Pancreas (tissue), 10 donors: ENCODE data around the gene NISCH. TPM values are rescaled to one million over a fixed set of nuclear protein-coding genes. Genes with fewer than 3 reads are reported as not detected.

Experiments used
- ATAC-seq, 4 donors: fragments of 200-7000 bp; cut with Tn5 transposase; one replicate each; pipeline versions ENCODE4 v1.8.0 to v1.9.1; 2020; ENCODE audit warnings: mild to moderate bottlenecking in 4 of 4, moderate library complexity in 4 of 4
- DNase-seq, 6 donors: peaks; one replicate each; pipeline ENCODE4 v3.0.0-alpha.2; 2020
- FAIRE-seq: peaks from 2 replicates; lab custom pipeline; 2012; peaks lifted over from hg19 to GRCh38; lab: Jason Lieb, UNC
- H3K27ac ChIP-seq, 4 donors: fragments of 200-600 bp; sonication (generic); 1 replicate in 3 of 4; 2 replicates in 1 of 4; pipeline versions ENCODE4 v1.5.0 to v1.8.0; 2020
- H3K27me3 ChIP-seq, 4 donors: fragments of 200-600 bp; one replicate each; pipeline ENCODE4 v1.8.0; 2021
- H3K36me3 ChIP-seq, 3 donors: fragments of 200-600 bp; sonication (generic) in 1 of 3; one replicate each; pipeline versions ENCODE4 v1.5.0 to v1.8.0; 2020 to 2021
- H3K4me1 ChIP-seq, 3 donors: fragments of 200-600 bp; one replicate each; pipeline ENCODE4 v1.8.0; 2021
- H3K4me3 ChIP-seq, 4 donors: fragments of 200-600 bp; sonication (generic) in 2 of 4; one replicate each; pipeline versions ENCODE4 v1.5.0 to v1.8.0; 2020 to 2021
- H3K9me3 ChIP-seq, 4 donors: fragments of 200-600 bp; one replicate each; pipeline ENCODE4 v1.8.0; 2021
- CTCF ChIP-seq, 4 donors: fragments of 200-600 bp; sonication (generic) in 3 of 4; IDR thresholded peaks; one replicate each; pipeline versions ENCODE4 v1.5.0 to v1.8.0; 2021; ENCODE audit warnings: antibody characterized with exemption in 4 of 4
- whole genome bisulfite sequencing, 2 donors: extraction: QIAGEN DNeasy Blood & Tissue Kit; methylation state at CpG; one replicate each; pipeline ENCODE4 v1.1.7; 2013; 5-methylcytosine and 5-hydroxymethylcytosine counted together
- intact Hi-C, 3 donors: fragments of 100-400 bp; cut with DNase I; formaldehyde crosslinking; loops; one replicate each; pipeline versions ENCODE4 v1.11.1 to v1.14.2; 2022
- polyA plus RNA-seq, 2 donors: library from polyadenylated mRNA; stranded (reverse); fragments of 200-250 nt; gene quantifications; one replicate each; pipeline ENCODE4 v1.2.3, GENCODE V29; 2013
- total RNA-seq, 6 donors: library from RNA; stranded (reverse); fragmentation: NEBNext Ultra II Directional in 4 of 6; extraction: Animal tissue kit (Norgen Biotek cat#: 25700) in 4 of 6; gene quantifications; one replicate each; pipeline versions ENCODE4 v1.2.1 to v1.2.4, GENCODE V29; 2021 to 2023
- donor health status: healthy with polysubstance abuse.
- donor health status: DM: no; HTN: no; CAD: no; lungs with moderate emphysema.
- donor health status: DM: no; HTN: no; CAD: no.
- donor health status: control.
- donor health status: control.
- donor health status: Bipolar disorder and iron deficiency.
- donor health status: DM: yes; HTN: yes; CAD: no.
- donor health status: DM: no; HTN: no; CAD: no.
- donor health status: DM: no; HTN: no; CAD: no.
- donor health status: DM: yes; HTN: yes; CAD: no.

NISCH gene
- total and polyA plus RNA-seq, 8 donors = 24.4 to 109 (median 37.6) TPM

GRCh38 chr3:52541050-52541449, 85.6 kb downstream of the NISCH start:
- 77 to 82% methylated on average over 2 of the region's 2 CpGs for WGBS, 2 donors

More at GRCh38 chr3:52541050-52541449, 85.6 kb downstream of the NISCH start:
- intact Hi-C loops = no loop called here
- DNase-seq = no peak
- peaks cover 12 to 25% (median 13%) of the 10 kb centered on the region in 3 donors for H3K4me1 ChIP-seq
- no peaks in the 10 kb centered on the region for H3K9me3 ChIP-seq
- no peak for FAIRE-seq
- H3K27me3 ChIP-seq = no peaks in the 10 kb centered on the region
- H3K4me3 ChIP-seq = no peak overlapping the region
- ATAC-seq = no peak
- H3K36me3 ChIP-seq = peaks cover 0 to 6% (median 0%) of the 10 kb centered on the region in 3 donors
- no peak overlapping the region for H3K27ac ChIP-seq
- TF ChIP-seq CTCF (IDR thresholded peaks at IDR 0.05) = no peak

Other genes starting within 250 kb of the NISCH start
- gene TLR9, start 230.0 kb upstream of the NISCH start, total RNA-seq = under 1 TPM in 4 of 6 donors, not detected in 2; 0.03 to 0.47 (median 0.04) TPM
- under 1 TPM; 0.05 to 0.27 TPM for gene TLR9, start 230.0 kb upstream of the NISCH start, polyA plus RNA-seq
- gene TWF2, start 216.4 kb upstream of the NISCH start, total RNA-seq = 10 to 100 TPM in 4 of 6 donors, 1 to 10 TPM in 2; 8.9 to 26.8 (median 11.3) TPM
- 10 to 100 TPM; 12.9 to 15.9 TPM for gene TWF2, start 216.4 kb upstream of the NISCH start, polyA plus RNA-seq
- gene PPM1M, start 209.8 kb upstream of the NISCH start, total RNA-seq = 10 to 100 TPM in 1 of 6 donors, 1 to 10 TPM in 5; 4.0 to 15.2 (median 6.7) TPM
- 10 to 100 TPM in 1 of 2 donors, 1 to 10 TPM in 1; 9.2 to 11.8 TPM for gene PPM1M, start 209.8 kb upstream of the NISCH start, polyA plus RNA-seq
- gene WDR82, start 177.0 kb upstream of the NISCH start, total RNA-seq = 10 to 100 TPM; 15.1 to 32.1 (median 19.6) TPM
- 10 to 100 TPM in 1 of 2 donors, 1 to 10 TPM in 1; 9.0 to 18.5 TPM for gene WDR82, start 177.0 kb upstream of the NISCH start, polyA plus RNA-seq
- 10 to 100 TPM in 1 of 6 donors, 1 to 10 TPM in 5; 4.1 to 11.6 (median 6.8) TPM for gene GLYCTK, start 167.8 kb upstream of the NISCH start, total RNA-seq
- gene GLYCTK, start 167.8 kb upstream of the NISCH start, polyA plus RNA-seq = 10 to 100 TPM; 13.8 to 19.3 TPM
- gene DNAH1, start 139.3 kb upstream of the NISCH start, total RNA-seq = 1 to 10 TPM; 2.9 to 5.1 (median 4.1) TPM
- 10 to 100 TPM in 1 of 2 donors, 1 to 10 TPM in 1; 8.1 to 11.4 TPM for gene DNAH1, start 139.3 kb upstream of the NISCH start, polyA plus RNA-seq
- gene BAP1, start 45.6 kb upstream of the NISCH start, total RNA-seq = 10 to 100 TPM; 29.1 to 44.0 (median 34.1) TPM
- 10 to 100 TPM; 60.1 to 71.0 TPM for gene BAP1, start 45.6 kb upstream of the NISCH start, polyA plus RNA-seq
- 1 to 10 TPM; 2.9 to 7.3 (median 4.7) TPM for gene PHF7, start 44.9 kb upstream of the NISCH start, total RNA-seq
- 1 to 10 TPM; 4.8 to 8.5 TPM for gene PHF7, start 44.9 kb upstream of the NISCH start, polyA plus RNA-seq
- gene SEMA3G, start 10.5 kb upstream of the NISCH start, total RNA-seq = 1 to 10 TPM in 5 of 6 donors, under 1 TPM in 1; 0.75 to 5.4 (median 2.4) TPM
- 1 to 10 TPM; 3.8 to 4.9 TPM for gene SEMA3G, start 10.5 kb upstream of the NISCH start, polyA plus RNA-seq
- 1 to 10 TPM in 3 of 6 donors, under 1 TPM in 3; 0.40 to 3.2 (median 1.1) TPM for gene TNNC1, start 1.6 kb upstream of the NISCH start, total RNA-seq
- gene TNNC1, start 1.6 kb upstream of the NISCH start, polyA plus RNA-seq = 1 to 10 TPM; 5.9 to 6.3 TPM
- gene STAB1, start 39.7 kb downstream of the NISCH start, total RNA-seq = 10 to 100 TPM in 5 of 6 donors, 1 to 10 TPM in 1; 8.2 to 57.7 (median 36.3) TPM
- gene STAB1, start 39.7 kb downstream of the NISCH start, polyA plus RNA-seq = 100 to 1,000 TPM; 122 to 140 TPM
- gene NT5DC2, start 78.3 kb downstream of the NISCH start, total RNA-seq = 10 to 100 TPM in 1 of 6 donors, 1 to 10 TPM in 5; 3.5 to 14.5 (median 7.7) TPM
- gene NT5DC2, start 78.3 kb downstream of the NISCH start, polyA plus RNA-seq = 10 to 100 TPM; 17.3 to 37.6 TPM
- 10 to 100 TPM in 1 of 6 donors, 1 to 10 TPM in 5; 5.0 to 11.2 (median 7.1) TPM for gene UQCC5, start 81.0 kb downstream of the NISCH start, total RNA-seq
- 10 to 100 TPM; 25.7 to 41.8 TPM for gene UQCC5, start 81.0 kb downstream of the NISCH start, polyA plus RNA-seq
- gene PBRM1, start 230.3 kb downstream of the NISCH start, total RNA-seq = 10 to 100 TPM; 18.3 to 34.9 (median 27.1) TPM
- 1 to 10 TPM; 7.4 to 9.6 TPM for gene PBRM1, start 230.3 kb downstream of the NISCH start, polyA plus RNA-seq
- 10 to 100 TPM; 22.4 to 57.7 (median 45.5) TPM for gene GNL3, start 230.4 kb downstream of the NISCH start, total RNA-seq
- gene GNL3, start 230.4 kb downstream of the NISCH start, polyA plus RNA-seq = 10 to 100 TPM; 56.8 to 65.6 TPM